K562 (cell line): Measurements from ENCODE around the gene PDCD5. TPM values are rescaled to one million over a fixed set of nuclear protein-coding genes. Genes with fewer than 3 reads are reported as not detected.

ENCODE experiments used
- ARID2 ChIP-seq: fragments of 450-650 bp; IDR thresholded peaks from 2 replicates; pipeline ENCODE4 v1.6.1; 2017; ENCODE audit warnings: antibody characterized with exemption, mild to moderate bottlenecking
- COPS2 ChIP-seq: fragments of 450-650 bp; conservative IDR thresholded peaks from 2 replicates; pipeline ENCODE4 v1.6.1; 2016; ENCODE audit warnings: mild to moderate bottlenecking, moderate library complexity
- GTF2A2 ChIP-seq: IDR thresholded peaks from 2 replicates; pipeline ENCODE4 v1.6.1; 2016; ENCODE audit warnings: mild to moderate bottlenecking, missing genetic modification characterization, missing compliant biosample characterization
- HOMEZ ChIP-seq: fragments of 250-450 bp; sonication (Bioruptor Pico); IDR thresholded peaks from 2 replicates; pipeline ENCODE4 v1.4.0; 2020; ENCODE audit warnings: mild to moderate bottlenecking, moderate library complexity
- MNT ChIP-seq, 2 experiments: fragments of 450-650 bp; conservative IDR thresholded peaks; 2 replicates each; pipeline ENCODE4 v1.6.1; 2017; ENCODE audit warnings: mild to moderate bottlenecking in 2 of 2, moderate library complexity in 2 of 2
- MTA1 ChIP-seq: fragments of 450-650 bp; IDR thresholded peaks from 2 replicates; pipeline ENCODE4 v1.6.1; 2017; ENCODE audit warnings: borderline replicate concordance
- MYBL2 ChIP-seq, 2 experiments: fragments of 450-650 bp in 1 of 2; sonication (generic) in 1 of 2; formaldehyde crosslinking in 1 of 2; IDR thresholded peaks; 2 replicates each; pipeline versions ENCODE4 v1.6.1 to v1.8.1; 2017 to 2022; ENCODE audit warnings: borderline replicate concordance in 1 of 2, inconsistent platforms in 1 of 2, low read depth in 1 of 2, mild to moderate bottlenecking in 1 of 2, missing genetic modification reagents in 1 of 2, moderate library complexity in 1 of 2
- U2AF2 ChIP-seq: fragments of 200-400 bp; formaldehyde crosslinking; optimal IDR thresholded peaks from 2 replicates; pipeline ENCODE3; 2017; ENCODE audit warnings: low read depth, mild to moderate bottlenecking, low read length
- ZNF318 ChIP-seq, 2 experiments: fragments of 450-650 bp; IDR thresholded peaks; 2 replicates each; pipeline ENCODE4 v1.6.1; 2016; ENCODE audit warnings: mild to moderate bottlenecking in 2 of 2, borderline replicate concordance in 1 of 2, low read depth in 1 of 2, moderate library complexity in 1 of 2
- ZNF609 ChIP-seq: sonication (generic); formaldehyde crosslinking; IDR thresholded peaks from 2 replicates; pipeline ENCODE4 v1.8.1; 2023; ENCODE audit warnings: missing genetic modification reagents, mild to moderate bottlenecking, borderline replicate concordance
- polyA plus RNA-seq, 8 experiments: library from polyadenylated mRNA; depleted of rRNA in 4 of 8; stranded (reverse) in 5 of 8; unstranded in 3 of 8; fragments of >200 nt; fragmentation: Nextera tagmentation in 2 of 8; fragmentation: Illumina TruSeq in 1 of 8; extraction: Ambion mirVana in 2 of 8; extraction: Trizol in 1 of 8; gene quantifications; 2 replicates each; pipeline versions ENCODE4 v1.2.1 to v1.2.3, GENCODE V29; 2011 to 2014; ENCODE audit warnings: inconsistent platforms in 1 of 8, missing spikeins in 1 of 8
- total RNA-seq, 7 experiments: library from RNA; depleted of rRNA in 6 of 7; stranded (reverse); fragments of >200 nt in 6 of 7; fragmentation: Illumina TruSeq in 2 of 7; extraction: Trizol in 2 of 7; gene quantifications; 2 replicates each; pipeline versions ENCODE4 v1.2.1 to v1.2.3, GENCODE V29; 2011 to 2021; ENCODE audit warnings: low replicate concordance in 1 of 7

PDCD5 gene
- total and polyA plus RNA-seq, 9 of the 15 experiments (the other 6 are each of a cell fraction or from before 2014, with no cell fraction given), result 122 to 322 (median 269) TPM

GRCh38 chr19:32581705-32582179 lies 752 bp downstream of the PDCD5 start (continued):
- TF ChIP-seq ZNF609 (CRISPR knock-in tag), result no peak
- no peak for TF ChIP-seq HOMEZ (CRISPR knock-in tag)
- no peak for TF ChIP-seq MTA1
- no peak for TF ChIP-seq COPS2
- no peak for TF ChIP-seq MYBL2 (IDR thresholded peaks at IDR 0.05; ENCODE audit: low read depth)
- no peak for TF ChIP-seq MYBL2 (CRISPR knock-in tag; IDR thresholded peaks at IDR 0.05; ENCODE audit: borderline replicate concordance)
- no peak for TF ChIP-seq U2AF2
- TF ChIP-seq GTF2A2 (tag), result no peak
- TF ChIP-seq ZNF318 (IDR thresholded peaks at IDR 0.05; ENCODE audit: borderline replicate concordance in 1 of 2, low read depth in 1 of 2), result no peak
- TF ChIP-seq MNT (conservative IDR thresholded peaks at IDR 0.05), result 0 out of 4 replicates have a peak, but pooled peaks of 1 of the 2 experiments have one; percentile 7
- TF ChIP-seq ARID2, result no peak
